Kidney glomerular epithelial cell (primary cell): ENCODE results near the gene HAO1.
"Not testable (repeated sequence)": the region's sequence is repeated elsewhere in the genome, so short reads cannot be mapped to it uniquely, and the experiment has no call there.

Source experiments
- DNase-seq: peaks from one replicate; lab custom pipeline; 2025; lab: John Stamatoyannopoulos, UW

HAO1 gene

GRCh38 chr20:7940341-7940740, at the start of gene HAO1:
Gene HAO1 (minus strand): TSS chr20:7940458. CDS start chr20:7940422, 36 bp downstream.
- no peak for DNase-seq

- no peak for DNase-seq
Observed at GRCh38 chr20:7989379-7989778, 49.1 kb upstream of the HAO1 start.

GRCh38 chr20:7985916-7986315, 45.7 kb upstream of the HAO1 start:
- no peak for DNase-seq

GRCh38 chr20:7984192-7984591, 43.9 kb upstream of the HAO1 start:
- DNase-seq, result no peak

- DNase-seq, result no peak
Observed at GRCh38 chr20:7981374-7981773, 41.1 kb upstream of the HAO1 start.

GRCh38 chr20:7980332-7981046, 40.2 kb upstream of the HAO1 start:
- peak; percentile 45 for DNase-seq

GRCh38 chr20:7977709-7978108, 37.5 kb upstream of the HAO1 start:
- no peak for DNase-seq

GRCh38 chr20:7975851-7976414, 35.7 kb upstream of the HAO1 start:
- no peak for DNase-seq

- DNase-seq, result no peak
Observed at GRCh38 chr20:7974785-7975435, 34.7 kb upstream of the HAO1 start.

GRCh38 chr20:7971536-7972280, 31.4 kb upstream of the HAO1 start:
- DNase-seq, result no peak

GRCh38 chr20:7967199-7967844, 27.1 kb upstream of the HAO1 start:
- DNase-seq, result no peak

- no peak for DNase-seq
Observed at GRCh38 chr20:7966176-7966575, 25.9 kb upstream of the HAO1 start.

- no peak for DNase-seq
Observed at GRCh38 chr20:7959484-7959883, 19.2 kb upstream of the HAO1 start.

GRCh38 chr20:7956561-7956960, 16.3 kb upstream of the HAO1 start:
- not testable (repeated sequence) for DNase-seq

- no peak for DNase-seq
Observed at GRCh38 chr20:7950387-7950786, 10.1 kb upstream of the HAO1 start.

- DNase-seq, result no peak
Observed at GRCh38 chr20:7943891-7944290, 3.6 kb upstream of the HAO1 start.

GRCh38 chr20:7939663-7940062, 595 bp downstream of the HAO1 start:
- DNase-seq, result no peak

- no peak for DNase-seq
Observed at GRCh38 chr20:7938058-7938457, 2.2 kb downstream of the HAO1 start.

GRCh38 chr20:7937328-7937727, 2.9 kb downstream of the HAO1 start:
- no peak for DNase-seq

GRCh38 chr20:7935027-7935551, 5.2 kb downstream of the HAO1 start:
- DNase-seq, result no peak

- DNase-seq, result no peak
Observed at GRCh38 chr20:7933346-7933745, 6.9 kb downstream of the HAO1 start.

GRCh38 chr20:7930343-7930742, 9.9 kb downstream of the HAO1 start:
- no peak for DNase-seq
